ENCODE data around the gene RYR1. TPM values are rescaled to one million over a fixed set of nuclear protein-coding genes. Genes with fewer than 3 reads are reported as not detected.
"Not testable (repeated sequence)": the region's sequence is repeated elsewhere in the genome, so short reads cannot be mapped to it uniquely, and the experiment has no call there.

Gene RYR1
- total and polyA plus RNA-seq, 5 donors from 2014 or later: 0.07 to 4.9 (median 0.41) TPM

DNA sequence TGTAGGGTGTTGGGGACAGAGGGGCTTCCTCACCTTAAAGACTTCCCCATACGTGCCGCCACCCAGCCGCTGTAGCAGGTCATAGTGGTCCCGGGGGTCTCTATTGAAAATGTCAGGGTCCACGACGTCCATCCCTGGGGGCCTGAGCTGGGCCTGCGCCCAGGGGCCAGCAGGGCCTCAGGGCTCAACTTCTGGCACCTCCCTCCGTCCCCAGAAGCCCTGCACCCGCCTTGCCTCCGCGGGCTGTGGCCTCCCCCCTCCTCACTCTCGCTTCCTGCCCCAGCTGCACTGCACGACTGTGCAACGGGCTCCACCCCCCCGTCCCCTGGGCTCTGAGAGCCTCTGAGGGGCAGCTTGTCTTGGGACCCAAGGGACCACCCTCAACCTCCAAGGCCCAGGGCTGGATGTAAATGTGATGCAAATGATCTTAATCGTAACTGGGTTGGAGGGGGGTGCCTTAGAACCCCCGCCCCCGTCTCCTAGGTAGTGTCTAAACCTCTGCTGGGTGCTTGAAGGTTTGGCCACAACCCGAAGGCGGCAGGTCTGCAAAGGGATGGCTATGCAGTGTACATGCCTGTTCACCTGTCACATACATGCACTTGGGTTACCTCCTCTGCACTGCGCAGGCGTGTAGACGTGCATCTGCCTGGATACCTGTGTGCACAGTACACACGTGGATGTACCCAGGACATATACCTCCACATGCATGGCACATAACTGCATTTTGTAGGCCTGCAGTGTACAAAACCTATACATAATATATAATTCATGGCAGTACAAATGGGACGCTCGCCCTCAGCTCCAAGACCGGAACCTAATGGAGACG is 184.5 kb downstream of the RYR1 start, which contains the start of gene MAP4K1:
Gene MAP4K1 (minus strand): TSS at position 190 of the 826 bp plus-strand sequence. CDS start 58 bp downstream, at position 132.
- Mint-ChIP-seq H3K36me3 (peaks cover 29% of the 10 kb centered on the region), H3K27me3 (no peaks in the 10 kb centered on the region), H3K4me1 (peaks cover 5 to 79% (median 28%) of the 10 kb centered on the region in 4 donors), H3K9me3 (no peaks in the 10 kb centered on the region), H3K4me3 (peak within 1 kb of the TSS; percentile 95 to 100 (median 98)), H3K27ac (peak within 1 kb of the TSS; percentile 95 to 100 (median 99))
- peak; percentile 74 to 78 for ATAC-seq (ENCODE audit: low read depth in 2 of 2)
- peak; percentile 56 to 85 (median 65) for DNase-seq
- Histone ChIP-seq H3K4me3 (ENCODE audit: low read depth, low read length) (peak within 1 kb of the TSS; percentile 92), H3K9me3 (ENCODE audit: control insufficient read depth in 2 of 2, low read length in 2 of 2) (no peaks in the 10 kb centered on the region), H3K27ac (ENCODE audit: insufficient read depth, low read length, poor library complexity, severe bottlenecking) (peak within 1 kb of the TSS; percentile 92), H3K36me3 (ENCODE audit: control insufficient read depth, insufficient read depth, low read length) (peaks cover 35% of the 10 kb centered on the region), H3K27me3 (ENCODE audit: control insufficient read depth, insufficient read depth, low read length) (no peaks in the 10 kb centered on the region), H3K4me1 (ENCODE audit: control insufficient read depth, insufficient read depth, low read length, poor library complexity, severe bottlenecking) (peaks cover 58% of the 10 kb centered on the region)

DNA sequence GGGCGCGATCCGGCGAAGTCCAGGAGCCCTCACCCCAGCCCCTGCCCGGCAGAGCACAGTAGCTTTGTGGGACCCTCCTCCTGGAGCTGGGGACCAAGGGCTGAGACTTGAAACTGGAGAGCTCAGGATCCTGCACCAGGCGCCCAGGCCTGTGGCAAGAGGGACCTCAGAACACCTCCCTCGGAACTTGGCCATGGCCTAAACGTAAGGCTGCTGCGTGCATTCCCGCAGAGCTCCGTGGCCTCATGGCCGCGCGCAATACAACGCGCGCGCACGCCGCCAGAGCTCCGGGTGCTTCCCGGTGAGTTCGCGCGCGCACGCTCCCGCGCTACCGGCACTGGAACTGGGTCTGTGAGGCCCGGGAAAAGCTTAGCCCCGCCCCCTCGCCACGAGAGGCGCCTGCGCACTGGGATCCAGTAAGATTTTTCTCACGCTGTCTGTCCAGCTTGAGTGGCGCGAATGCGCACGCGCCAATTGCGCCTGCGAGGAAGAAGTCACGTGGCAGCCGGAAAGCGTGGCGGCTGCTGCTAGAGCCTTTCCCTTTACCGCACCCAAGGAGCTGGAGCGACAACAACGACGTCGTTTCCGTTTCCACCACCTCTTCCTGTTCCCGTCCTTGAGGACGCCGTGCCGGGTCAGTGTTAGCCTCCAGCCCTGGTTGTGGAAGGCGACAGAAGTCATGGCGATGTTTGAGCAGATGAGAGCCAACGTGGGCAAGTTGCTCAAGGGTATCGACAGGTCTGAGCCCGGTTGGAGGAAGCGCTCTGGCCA is 185.3 kb downstream of the RYR1 start, which contains the start of gene EIF3K:
Gene EIF3K (plus strand): TSS at position 599 of the 771 bp plus-strand sequence. CDS start 81 bp downstream, at position 680.
- Histone ChIP-seq H3K27ac (ENCODE audit: insufficient read depth, low read length, poor library complexity, severe bottlenecking) (peak within 1 kb of the TSS; percentile 92), H3K27me3 (ENCODE audit: control insufficient read depth, insufficient read depth, low read length) (no peaks in the 10 kb centered on the region), H3K4me1 (ENCODE audit: control insufficient read depth, insufficient read depth, low read length, poor library complexity, severe bottlenecking) (peaks cover 54% of the 10 kb centered on the region), H3K4me3 (ENCODE audit: low read depth, low read length) (peak within 1 kb of the TSS; percentile 92), H3K36me3 (ENCODE audit: control insufficient read depth, insufficient read depth, low read length) (peaks cover 32% of the 10 kb centered on the region), H3K9me3 (ENCODE audit: control insufficient read depth in 2 of 2, low read length in 2 of 2) (no peaks in the 10 kb centered on the region)
- H3K4me1 Mint-ChIP-seq: peaks cover 5 to 73% (median 26%) of the 10 kb centered on the region in 4 donors
- DNase-seq: peak; percentile 96 to 99 (median 97)
- H3K27me3 Mint-ChIP-seq: no peaks in the 10 kb centered on the region
- peak within 1 kb of the TSS; percentile 96 to 100 (median 99) for H3K27ac Mint-ChIP-seq
- H3K9me3 Mint-ChIP-seq: no peaks in the 10 kb centered on the region
- peaks cover 23% of the 10 kb centered on the region for H3K36me3 Mint-ChIP-seq
- ATAC-seq (ENCODE audit: low read depth in 2 of 2): peak; percentile 65 to 66
- H3K4me3 Mint-ChIP-seq: peak within 1 kb of the TSS; percentile 95 to 100 (median 98)

DNA sequence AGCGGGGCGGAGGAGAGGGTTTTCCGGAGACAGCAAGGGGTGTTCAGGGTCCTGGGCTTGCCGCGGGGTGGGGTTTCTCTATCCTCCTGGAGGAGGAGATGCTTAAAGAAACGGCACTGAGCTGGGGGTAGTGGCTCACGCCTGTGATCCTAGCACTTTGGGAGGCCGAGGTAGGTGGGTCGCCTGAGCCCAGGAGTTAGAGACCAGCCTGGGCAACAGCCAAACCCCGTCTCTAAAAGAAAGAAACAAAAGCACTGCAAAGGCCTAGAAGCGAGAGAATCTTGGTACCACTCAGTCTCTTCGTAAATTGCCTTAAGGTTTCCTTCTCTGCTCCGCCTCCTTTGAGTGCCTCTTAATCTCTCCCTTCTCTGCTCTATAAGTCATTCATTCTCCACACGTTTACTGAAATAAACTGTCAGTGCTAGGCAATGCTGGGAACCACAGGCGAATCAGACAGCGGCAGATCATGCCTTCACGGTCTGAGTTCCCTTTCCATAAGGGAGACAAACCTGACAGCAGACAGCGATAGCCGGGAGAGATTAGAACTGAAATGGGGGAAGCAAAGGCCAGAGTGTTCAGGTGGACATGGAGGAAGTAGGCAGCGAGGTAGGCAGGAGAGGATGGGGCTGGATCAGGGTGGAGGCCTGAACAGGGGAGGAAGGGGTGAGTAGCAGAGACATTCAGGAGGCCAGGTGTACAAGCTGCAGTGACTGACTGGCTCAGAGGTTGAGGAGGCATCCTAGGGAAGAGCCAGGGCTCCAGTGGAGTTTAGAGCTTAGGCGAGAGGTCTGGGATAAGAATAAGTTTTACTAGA is 186.1 kb downstream of the RYR1 start:
- Mint-ChIP-seq H3K27me3 (no peaks in the 10 kb centered on the region), H3K36me3 (peaks cover 23% of the 10 kb centered on the region)
- H3K27ac ChIP-seq (ENCODE audit: insufficient read depth, low read length, poor library complexity, severe bottlenecking): peak overlapping the region; percentile 92

DNA sequence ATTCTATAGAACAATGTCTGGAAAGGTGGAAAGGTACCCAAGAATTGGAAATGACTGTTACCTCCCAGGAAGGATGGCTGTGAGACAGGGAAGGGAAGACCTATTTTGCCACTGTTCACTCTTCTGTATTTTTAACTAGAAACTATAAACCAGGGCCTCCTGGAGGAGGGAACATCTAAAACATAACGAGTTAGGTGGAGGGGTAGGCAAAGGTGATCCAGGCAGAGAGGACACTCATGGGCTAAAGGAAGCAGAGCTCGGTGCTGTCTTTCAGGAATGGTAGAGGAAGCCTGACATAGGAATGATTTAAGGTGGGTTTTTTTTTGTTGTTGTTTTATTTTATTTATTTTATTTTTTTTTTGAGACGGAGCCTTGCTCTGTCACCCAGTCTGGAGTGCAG is 191.3 kb downstream of the RYR1 start:
- H3K27ac Mint-ChIP-seq: no peak overlapping the region
- no peaks in the 10 kb centered on the region for H3K9me3 Mint-ChIP-seq
- Histone ChIP-seq H3K4me3 (ENCODE audit: low read depth, low read length) (no peak overlapping the region), H3K9me3 (ENCODE audit: control insufficient read depth in 2 of 2, low read length in 2 of 2) (no peaks in the 10 kb centered on the region), H3K27ac (ENCODE audit: insufficient read depth, low read length, poor library complexity, severe bottlenecking) (no peak overlapping the region), H3K27me3 (ENCODE audit: control insufficient read depth, insufficient read depth, low read length) (no peaks in the 10 kb centered on the region), H3K36me3 (ENCODE audit: control insufficient read depth, insufficient read depth, low read length) (peaks cover 78% of the 10 kb centered on the region), H3K4me1 (ENCODE audit: control insufficient read depth, insufficient read depth, low read length, poor library complexity, severe bottlenecking) (peaks cover 7% of the 10 kb centered on the region)
- H3K4me3 Mint-ChIP-seq: no peak overlapping the region
- DNase-seq: no peak
- no peak for ATAC-seq (ENCODE audit: low read depth in 2 of 2)
- peaks cover 29% of the 10 kb centered on the region for H3K36me3 Mint-ChIP-seq
- H3K4me1 Mint-ChIP-seq: peaks cover 0 to 19% (median 6%) of the 10 kb centered on the region in 4 donors
- no peaks in the 10 kb centered on the region for H3K27me3 Mint-ChIP-seq

More for the DNA sequence above, 186.1 kb downstream of the RYR1 start:
- Histone ChIP-seq H3K9me3 (ENCODE audit: control insufficient read depth in 2 of 2, low read length in 2 of 2) (no peaks in the 10 kb centered on the region), H3K27me3 (ENCODE audit: control insufficient read depth, insufficient read depth, low read length) (no peaks in the 10 kb centered on the region), H3K4me1 (ENCODE audit: control insufficient read depth, insufficient read depth, low read length, poor library complexity, severe bottlenecking) (peaks cover 47% of the 10 kb centered on the region), H3K4me3 (ENCODE audit: low read depth, low read length) (peak overlapping the region; percentile 92), H3K36me3 (ENCODE audit: control insufficient read depth, insufficient read depth, low read length) (peaks cover 38% of the 10 kb centered on the region)
- Mint-ChIP-seq H3K27ac (peak overlapping the region; percentile 96 to 100 (median 99)), H3K9me3 (no peaks in the 10 kb centered on the region), H3K4me1 (peaks cover 5 to 65% (median 26%) of the 10 kb centered on the region in 4 donors), H3K4me3 (peak overlapping the region; percentile 95 to 100 (median 98))
- ATAC-seq (ENCODE audit: low read depth in 2 of 2): no peak
- DNase-seq: no peak

DNA sequence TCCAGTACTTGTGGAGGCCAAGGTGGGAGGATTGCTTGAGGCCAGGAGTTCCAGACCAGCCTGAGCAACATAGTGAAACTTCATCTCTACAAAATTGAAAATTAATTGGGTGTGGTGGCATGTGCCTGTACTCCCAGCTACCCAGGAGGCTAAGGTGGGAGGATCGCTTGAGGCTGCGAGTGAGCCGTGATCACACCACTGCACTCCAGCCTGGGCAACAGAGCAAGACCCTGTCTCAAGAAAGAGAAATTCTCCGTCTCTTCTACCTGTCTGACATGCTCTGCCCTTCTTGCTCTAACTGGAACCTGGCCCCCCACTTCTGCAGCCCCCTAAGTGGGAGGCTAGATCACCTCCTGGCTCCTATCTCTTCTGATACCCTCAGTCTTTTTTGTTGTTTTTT is 192.9 kb downstream of the RYR1 start:
- no peak overlapping the region for H3K27ac Mint-ChIP-seq
- Histone ChIP-seq H3K4me1 (ENCODE audit: control insufficient read depth, insufficient read depth, low read length, poor library complexity, severe bottlenecking) (no peaks in the 10 kb centered on the region), H3K27ac (ENCODE audit: insufficient read depth, low read length, poor library complexity, severe bottlenecking) (no peak overlapping the region), H3K4me3 (ENCODE audit: low read depth, low read length) (no peak overlapping the region), H3K9me3 (ENCODE audit: control insufficient read depth in 2 of 2, low read length in 2 of 2) (no peaks in the 10 kb centered on the region), H3K36me3 (ENCODE audit: control insufficient read depth, insufficient read depth, low read length) (peaks cover 78% of the 10 kb centered on the region), H3K27me3 (ENCODE audit: control insufficient read depth, insufficient read depth, low read length) (no peaks in the 10 kb centered on the region)
- peaks cover 0 to 10% (median 3%) of the 10 kb centered on the region in 4 donors for H3K4me1 Mint-ChIP-seq
- DNase-seq: no peak
- H3K27me3 Mint-ChIP-seq: no peaks in the 10 kb centered on the region
- peaks cover 33% of the 10 kb centered on the region for H3K36me3 Mint-ChIP-seq
- peak overlapping the region in 2 of 4 donors; percentile 3 to 63 for H3K4me3 Mint-ChIP-seq
- no peaks in the 10 kb centered on the region for H3K9me3 Mint-ChIP-seq
- no peak for ATAC-seq (ENCODE audit: low read depth in 2 of 2)

DNA sequence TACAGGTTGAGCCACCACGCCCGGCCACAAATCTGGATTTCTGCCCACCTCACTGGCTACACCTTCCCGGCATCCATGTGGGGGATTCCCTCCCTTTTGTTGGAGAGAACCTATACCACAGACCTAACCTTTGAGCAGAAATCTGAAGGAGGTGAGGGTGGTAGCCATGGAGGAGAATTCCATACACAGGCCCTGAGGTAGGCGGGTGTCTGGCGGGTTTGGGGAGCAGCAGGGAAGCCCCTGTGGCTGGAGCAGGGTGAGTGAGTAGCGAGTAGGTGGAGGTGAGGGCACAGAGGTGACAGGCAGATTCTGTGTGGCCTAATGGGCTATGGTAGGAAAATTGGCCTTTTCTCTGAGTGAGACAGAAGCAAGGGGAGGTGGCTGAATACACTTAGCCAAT is 196.1 kb downstream of the RYR1 start:
- no peaks in the 10 kb centered on the region for H3K9me3 ChIP-seq (ENCODE audit: control insufficient read depth in 2 of 2, low read length in 2 of 2)
- peaks cover 3% of the 10 kb centered on the region for H3K4me1 ChIP-seq (ENCODE audit: control insufficient read depth, insufficient read depth, low read length, poor library complexity, severe bottlenecking)
- peaks cover 34% of the 10 kb centered on the region for H3K36me3 Mint-ChIP-seq
- H3K4me3 ChIP-seq (ENCODE audit: low read depth, low read length): no peak overlapping the region
- no peaks in the 10 kb centered on the region for H3K27me3 Mint-ChIP-seq
- DNase-seq (no peak), ATAC-seq (ENCODE audit: low read depth in 2 of 2) (no peak)
- no peak overlapping the region for H3K27ac ChIP-seq (ENCODE audit: insufficient read depth, low read length, poor library complexity, severe bottlenecking)
- peaks cover 65% of the 10 kb centered on the region for H3K36me3 ChIP-seq (ENCODE audit: control insufficient read depth, insufficient read depth, low read length)
- no peaks in the 10 kb centered on the region for H3K9me3 Mint-ChIP-seq
- H3K4me3 Mint-ChIP-seq: no peak overlapping the region
- peaks cover 2 to 9% (median 5%) of the 10 kb centered on the region in 4 donors for H3K4me1 Mint-ChIP-seq
- no peak overlapping the region for H3K27ac Mint-ChIP-seq
- no peaks in the 10 kb centered on the region for H3K27me3 ChIP-seq (ENCODE audit: control insufficient read depth, insufficient read depth, low read length)

DNA sequence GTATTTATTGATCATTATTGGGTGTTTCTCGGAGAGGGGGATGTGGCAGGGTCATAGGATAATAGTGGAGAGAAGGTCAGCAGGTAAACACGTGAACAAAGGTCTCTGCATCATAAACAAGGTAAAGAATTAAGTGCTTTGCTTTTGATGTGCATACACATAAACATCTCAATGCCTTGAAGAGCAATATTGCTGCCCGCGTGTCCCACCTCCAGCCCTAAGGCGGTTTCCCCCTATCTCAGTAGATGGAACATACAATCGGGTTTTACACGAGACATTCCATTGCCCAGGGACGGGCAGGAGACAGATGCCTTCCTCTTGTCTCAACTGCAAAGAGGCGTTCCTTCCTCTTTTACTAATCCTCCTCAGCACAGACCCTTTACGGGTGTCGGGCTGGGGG is 197.8 kb downstream of the RYR1 start:
- H3K27ac Mint-ChIP-seq; H3K4me3 Mint-ChIP-seq; H3K9me3 Mint-ChIP-seq; H3K9me3 ChIP-seq (ENCODE audit: control insufficient read depth in 2 of 2, low read length in 2 of 2); ATAC-seq (ENCODE audit: low read depth in 2 of 2); H3K27me3 Mint-ChIP-seq; H3K4me3 ChIP-seq (ENCODE audit: low read depth, low read length); H3K27me3 ChIP-seq (ENCODE audit: control insufficient read depth, insufficient read depth, low read length); H3K27ac ChIP-seq (ENCODE audit: insufficient read depth, low read length, poor library complexity, severe bottlenecking); DNase-seq: not testable (repeated sequence)
- H3K36me3 ChIP-seq (ENCODE audit: control insufficient read depth, insufficient read depth, low read length): peaks cover 59% of the 10 kb centered on the region
- Mint-ChIP-seq H3K36me3 (peaks cover 33% of the 10 kb centered on the region), H3K4me1 (peaks cover 5 to 25% (median 11%) of the 10 kb centered on the region in 4 donors)
- H3K4me1 ChIP-seq (ENCODE audit: control insufficient read depth, insufficient read depth, low read length, poor library complexity, severe bottlenecking): peaks cover 20% of the 10 kb centered on the region

Measured in CD4-positive, CD25-positive, alpha-beta regulatory T cell (primary cell).